ENCODE results near the gene AGFG1. TPM values are rescaled to one million over a fixed set of nuclear protein-coding genes. Genes with fewer than 3 reads are reported as not detected.
"Not testable (repeated sequence)": the region's sequence is repeated elsewhere in the genome, so short reads cannot be mapped to it uniquely, and the experiment has no call there.

AGFG1 gene
- total RNA-seq, 1 experiment from 2014 or later, result 54.9 TPM

- in situ Hi-C loops (cut with HindIII; ENCODE audit: low sequenced_read_pairs), result no loop called here
Observed at GRCh38 chr2:227488045-227488444, 16.1 kb downstream of the AGFG1 start.

GRCh38 chr2:227491386-227491785 is 19.4 kb downstream of the AGFG1 start:
- in situ Hi-C loops (cut with HindIII; ENCODE audit: low sequenced_read_pairs), result no loop called here
- DNase-seq (ENCODE audit: low spot score), result no peak

More at GRCh38 chr2:227488045-227488444, 16.1 kb downstream of the AGFG1 start:
- DNase-seq (ENCODE audit: low spot score), result no peak

- no peak for DNase-seq (ENCODE audit: low spot score)
- in situ Hi-C loops (cut with HindIII; ENCODE audit: low sequenced_read_pairs), result no loop called here
Observed at GRCh38 chr2:227493524-227493923, 21.6 kb downstream of the AGFG1 start.

- in situ Hi-C loops (cut with HindIII; ENCODE audit: low sequenced_read_pairs), result no loop called here
- no peak for DNase-seq (ENCODE audit: low spot score)
Observed at GRCh38 chr2:227497158-227497557, 25.2 kb downstream of the AGFG1 start.

- in situ Hi-C loops (cut with HindIII; ENCODE audit: low sequenced_read_pairs), result no loop called here
- no peak for DNase-seq (ENCODE audit: low spot score)
Observed at GRCh38 chr2:227499627-227500300, 27.8 kb downstream of the AGFG1 start.

- DNase-seq (ENCODE audit: low spot score), result peak; percentile 84
- in situ Hi-C loops (cut with HindIII; ENCODE audit: low sequenced_read_pairs), result no loop called here
Observed at GRCh38 chr2:227500301-227500630, 28.3 kb downstream of the AGFG1 start.

- in situ Hi-C loops (cut with HindIII; ENCODE audit: low sequenced_read_pairs), result no loop called here
- no peak for DNase-seq (ENCODE audit: low spot score)
Observed at GRCh38 chr2:227503433-227504406, 31.8 kb downstream of the AGFG1 start.

GRCh38 chr2:227504700-227505099 is 32.7 kb downstream of the AGFG1 start:
- in situ Hi-C loops (cut with HindIII; ENCODE audit: low sequenced_read_pairs), result no loop called here
- no peak for DNase-seq (ENCODE audit: low spot score)

- in situ Hi-C loops (cut with HindIII; ENCODE audit: low sequenced_read_pairs), result no loop called here
- no peak for DNase-seq (ENCODE audit: low spot score)
Observed at GRCh38 chr2:227506456-227506855, 34.5 kb downstream of the AGFG1 start.

GRCh38 chr2:227507963-227508362 is 36.0 kb downstream of the AGFG1 start:
- no peak for DNase-seq (ENCODE audit: low spot score)
- in situ Hi-C loops (cut with HindIII; ENCODE audit: low sequenced_read_pairs), result no loop called here

- DNase-seq (ENCODE audit: low spot score), result no peak
- in situ Hi-C loops (cut with HindIII; ENCODE audit: low sequenced_read_pairs), result no loop called here
Observed at GRCh38 chr2:227509076-227509475, 37.1 kb downstream of the AGFG1 start.

GRCh38 chr2:227509824-227510619 is 38.1 kb downstream of the AGFG1 start:
- in situ Hi-C loops (cut with HindIII; ENCODE audit: low sequenced_read_pairs), result no loop called here
- no peak for DNase-seq (ENCODE audit: low spot score)

- no peak for DNase-seq (ENCODE audit: low spot score)
- in situ Hi-C loops (cut with HindIII; ENCODE audit: low sequenced_read_pairs), result no loop called here
Observed at GRCh38 chr2:227510620-227510958, 38.6 kb downstream of the AGFG1 start.

- no peak for DNase-seq (ENCODE audit: low spot score)
- in situ Hi-C loops (cut with HindIII; ENCODE audit: low sequenced_read_pairs), result no loop called here
Observed at GRCh38 chr2:227511239-227511930, 39.4 kb downstream of the AGFG1 start.

- in situ Hi-C loops (cut with HindIII; ENCODE audit: low sequenced_read_pairs), result no loop called here
- DNase-seq (ENCODE audit: low spot score), result no peak
Observed at GRCh38 chr2:227511955-227512354, 40.0 kb downstream of the AGFG1 start.

GRCh38 chr2:227513113-227513512 is 41.2 kb downstream of the AGFG1 start:
- DNase-seq (ENCODE audit: low spot score), result peak; percentile 32
- in situ Hi-C loops (cut with HindIII; ENCODE audit: low sequenced_read_pairs), result no loop called here

GRCh38 chr2:227515742-227516141 is 43.8 kb downstream of the AGFG1 start:
- no peak for DNase-seq (ENCODE audit: low spot score)
- in situ Hi-C loops (cut with HindIII; ENCODE audit: low sequenced_read_pairs), result no loop called here

GRCh38 chr2:227517724-227518123 is 45.8 kb downstream of the AGFG1 start:
- in situ Hi-C loops (cut with HindIII; ENCODE audit: low sequenced_read_pairs), result no loop called here
- no peak for DNase-seq (ENCODE audit: low spot score)

- DNase-seq (ENCODE audit: low spot score); in situ Hi-C loops (cut with HindIII; ENCODE audit: low sequenced_read_pairs): not testable (repeated sequence)
Observed at GRCh38 chr2:227518278-227518865, 46.4 kb downstream of the AGFG1 start.

All from G401 (cell line).